ENCODE data around the gene GSE1. TPM values are rescaled to one million over a fixed set of nuclear protein-coding genes. Genes with fewer than 3 reads are reported as not detected.

GSE1 gene
- total and polyA plus RNA-seq, 5 donors from 2014 or later, result 0.38 to 17.1 (median 0.55) TPM

DNA sequence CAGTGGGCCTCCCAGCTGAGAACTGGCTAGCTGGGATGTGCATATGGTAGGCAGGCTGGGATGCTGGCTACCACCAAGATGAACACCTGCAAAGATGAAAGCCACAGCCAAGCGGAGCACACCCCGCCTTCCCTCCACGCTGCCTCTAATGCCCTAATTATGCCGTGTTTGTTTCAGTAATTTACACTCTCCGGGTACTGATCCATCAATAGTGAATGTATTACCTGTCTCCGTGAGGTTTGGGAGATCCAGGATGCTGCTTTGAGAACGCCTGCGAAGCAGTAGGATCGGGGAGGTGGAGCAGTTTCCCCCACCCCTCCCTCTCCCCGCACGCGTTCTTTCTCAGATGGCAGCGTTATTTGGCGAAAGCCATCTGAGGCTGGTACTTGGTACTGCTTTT lies 28.9 kb upstream of the GSE1 start:
- Histone ChIP-seq H3K27me3 (ENCODE audit: control insufficient read depth, insufficient read depth, low read length) (no peaks in the 10 kb centered on the region), H3K9me3 (ENCODE audit: control insufficient read depth in 2 of 2, low read length in 2 of 2) (no peaks in the 10 kb centered on the region), H3K4me1 (ENCODE audit: control insufficient read depth, insufficient read depth, low read length, poor library complexity, severe bottlenecking) (no peaks in the 10 kb centered on the region), H3K27ac (ENCODE audit: insufficient read depth, low read length, poor library complexity, severe bottlenecking) (no peak overlapping the region), H3K4me3 (ENCODE audit: low read depth, low read length) (no peak overlapping the region), H3K36me3 (ENCODE audit: control insufficient read depth, insufficient read depth, low read length) (no peaks in the 10 kb centered on the region)
- peaks cover 5% of the 10 kb centered on the region for H3K36me3 Mint-ChIP-seq
- no peak overlapping the region for H3K4me3 Mint-ChIP-seq
- ATAC-seq (ENCODE audit: low read depth in 2 of 2), result no peak
- no peak for DNase-seq
- no peak overlapping the region for H3K27ac Mint-ChIP-seq
- peaks cover 0 to 4% (median 2%) of the 10 kb centered on the region in 4 donors for H3K4me1 Mint-ChIP-seq
- H3K27me3 Mint-ChIP-seq, result no peaks in the 10 kb centered on the region
- H3K9me3 Mint-ChIP-seq, result no peaks in the 10 kb centered on the region

DNA sequence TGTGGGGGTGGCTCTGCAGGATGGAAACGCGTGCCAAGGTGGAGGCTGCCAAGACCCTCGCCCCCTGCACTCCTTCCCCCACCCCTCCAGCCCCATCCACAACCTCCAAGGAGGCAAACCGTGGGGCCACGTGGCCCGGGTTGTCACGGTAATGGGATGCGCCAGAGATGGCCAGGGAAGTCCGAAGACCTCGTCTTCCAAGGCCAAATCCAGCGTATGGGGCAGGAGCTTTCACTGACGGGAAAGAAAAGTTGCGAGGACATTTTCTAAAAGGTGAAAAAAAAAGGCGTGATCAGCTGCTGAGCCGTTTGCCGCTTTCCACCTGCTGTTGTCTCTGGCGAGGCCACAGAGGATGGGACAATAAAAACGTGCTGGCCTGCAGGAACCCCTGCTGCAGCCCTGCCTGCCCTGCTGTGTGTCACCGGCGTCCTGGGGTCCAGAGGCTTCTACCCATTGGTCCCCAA lies 28.3 kb upstream of the GSE1 start:
- ATAC-seq (ENCODE audit: low read depth in 2 of 2), result no peak
- no peaks in the 10 kb centered on the region for H3K4me1 ChIP-seq (ENCODE audit: control insufficient read depth, insufficient read depth, low read length, poor library complexity, severe bottlenecking)
- H3K27me3 Mint-ChIP-seq, result no peaks in the 10 kb centered on the region
- no peak overlapping the region for H3K27ac Mint-ChIP-seq
- H3K4me3 Mint-ChIP-seq, result no peak overlapping the region
- no peak overlapping the region for H3K27ac ChIP-seq (ENCODE audit: insufficient read depth, low read length, poor library complexity, severe bottlenecking)
- H3K4me3 ChIP-seq (ENCODE audit: low read depth, low read length), result no peak overlapping the region
- H3K4me1 Mint-ChIP-seq, result peaks cover 0 to 4% (median 2%) of the 10 kb centered on the region in 4 donors
- peaks cover 3% of the 10 kb centered on the region for H3K36me3 Mint-ChIP-seq
- no peaks in the 10 kb centered on the region for H3K9me3 ChIP-seq (ENCODE audit: control insufficient read depth in 2 of 2, low read length in 2 of 2)
- DNase-seq, result no peak
- H3K36me3 ChIP-seq (ENCODE audit: control insufficient read depth, insufficient read depth, low read length), result no peaks in the 10 kb centered on the region
- no peaks in the 10 kb centered on the region for H3K9me3 Mint-ChIP-seq
- no peaks in the 10 kb centered on the region for H3K27me3 ChIP-seq (ENCODE audit: control insufficient read depth, insufficient read depth, low read length)

- ATAC-seq (ENCODE audit: low read depth in 2 of 2) (no peak), DNase-seq (no peak)
- H3K36me3 Mint-ChIP-seq, result no peaks in the 10 kb centered on the region
- Histone ChIP-seq H3K4me3 (ENCODE audit: low read depth, low read length) (no peak overlapping the region), H3K4me1 (ENCODE audit: control insufficient read depth, insufficient read depth, low read length, poor library complexity, severe bottlenecking) (no peaks in the 10 kb centered on the region), H3K9me3 (ENCODE audit: control insufficient read depth in 2 of 2, low read length in 2 of 2) (no peaks in the 10 kb centered on the region), H3K27ac (ENCODE audit: insufficient read depth, low read length, poor library complexity, severe bottlenecking) (no peak overlapping the region), H3K27me3 (ENCODE audit: control insufficient read depth, insufficient read depth, low read length) (no peaks in the 10 kb centered on the region), H3K36me3 (ENCODE audit: control insufficient read depth, insufficient read depth, low read length) (no peaks in the 10 kb centered on the region)
- H3K27ac Mint-ChIP-seq, result no peak overlapping the region
- H3K27me3 Mint-ChIP-seq, result no peaks in the 10 kb centered on the region
- H3K4me1 Mint-ChIP-seq, result peaks cover 0 to 4% (median 2%) of the 10 kb centered on the region in 4 donors
- H3K9me3 Mint-ChIP-seq, result no peaks in the 10 kb centered on the region
- H3K4me3 Mint-ChIP-seq, result no peak overlapping the region
These were observed 27.4 kb upstream of the GSE1 start for GRCh38 chr16:85585711-85586110.

DNA sequence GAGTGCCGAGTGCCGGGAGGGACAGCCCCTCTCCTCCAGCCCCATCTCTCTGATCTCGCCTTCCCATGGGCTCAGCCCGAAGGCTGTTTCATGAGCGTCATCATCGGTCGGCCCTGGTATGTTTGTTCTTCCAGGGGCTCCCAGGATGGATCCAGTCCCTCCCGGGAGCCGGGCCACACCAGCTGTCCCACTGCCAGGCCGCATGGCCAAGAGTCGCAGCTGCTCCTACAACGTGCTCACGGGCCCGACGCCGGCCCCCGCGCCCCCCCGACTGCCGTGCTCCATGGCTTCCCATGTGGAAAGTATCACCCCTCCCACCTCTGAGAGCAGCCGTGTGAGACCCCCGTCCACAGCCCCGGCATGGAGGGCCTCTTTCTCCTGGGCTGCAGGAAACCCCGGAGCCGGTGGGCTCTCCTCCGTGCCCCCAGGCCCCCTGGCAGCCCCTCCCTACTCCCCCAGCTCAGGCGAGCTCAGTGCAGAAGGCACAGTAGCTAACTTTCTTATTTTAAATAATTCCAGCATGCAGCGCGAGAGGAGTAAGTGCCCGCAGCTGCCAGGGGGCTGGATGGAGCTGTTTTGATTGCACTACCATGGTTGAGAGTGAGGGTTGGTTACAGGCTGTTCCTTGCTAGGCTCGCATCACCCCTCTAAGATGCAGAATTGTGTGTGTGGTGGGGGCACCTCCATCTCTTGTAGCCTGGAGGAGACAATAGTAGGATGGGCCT lies 26.6 kb upstream of the GSE1 start:
- no peak for DNase-seq
- H3K36me3 Mint-ChIP-seq, result no peaks in the 10 kb centered on the region
- no peak overlapping the region for H3K4me3 Mint-ChIP-seq
- H3K27ac Mint-ChIP-seq, result no peak overlapping the region
- H3K9me3 Mint-ChIP-seq, result no peaks in the 10 kb centered on the region
- ATAC-seq (ENCODE audit: low read depth in 2 of 2), result no peak
- Histone ChIP-seq H3K36me3 (ENCODE audit: control insufficient read depth, insufficient read depth, low read length) (no peaks in the 10 kb centered on the region), H3K9me3 (ENCODE audit: control insufficient read depth in 2 of 2, low read length in 2 of 2) (no peaks in the 10 kb centered on the region), H3K27ac (ENCODE audit: insufficient read depth, low read length, poor library complexity, severe bottlenecking) (no peak overlapping the region), H3K4me1 (ENCODE audit: control insufficient read depth, insufficient read depth, low read length, poor library complexity, severe bottlenecking) (no peaks in the 10 kb centered on the region), H3K27me3 (ENCODE audit: control insufficient read depth, insufficient read depth, low read length) (no peaks in the 10 kb centered on the region), H3K4me3 (ENCODE audit: low read depth, low read length) (no peak overlapping the region)
- peaks cover 0 to 4% (median 2%) of the 10 kb centered on the region in 4 donors for H3K4me1 Mint-ChIP-seq
- no peaks in the 10 kb centered on the region for H3K27me3 Mint-ChIP-seq

DNA sequence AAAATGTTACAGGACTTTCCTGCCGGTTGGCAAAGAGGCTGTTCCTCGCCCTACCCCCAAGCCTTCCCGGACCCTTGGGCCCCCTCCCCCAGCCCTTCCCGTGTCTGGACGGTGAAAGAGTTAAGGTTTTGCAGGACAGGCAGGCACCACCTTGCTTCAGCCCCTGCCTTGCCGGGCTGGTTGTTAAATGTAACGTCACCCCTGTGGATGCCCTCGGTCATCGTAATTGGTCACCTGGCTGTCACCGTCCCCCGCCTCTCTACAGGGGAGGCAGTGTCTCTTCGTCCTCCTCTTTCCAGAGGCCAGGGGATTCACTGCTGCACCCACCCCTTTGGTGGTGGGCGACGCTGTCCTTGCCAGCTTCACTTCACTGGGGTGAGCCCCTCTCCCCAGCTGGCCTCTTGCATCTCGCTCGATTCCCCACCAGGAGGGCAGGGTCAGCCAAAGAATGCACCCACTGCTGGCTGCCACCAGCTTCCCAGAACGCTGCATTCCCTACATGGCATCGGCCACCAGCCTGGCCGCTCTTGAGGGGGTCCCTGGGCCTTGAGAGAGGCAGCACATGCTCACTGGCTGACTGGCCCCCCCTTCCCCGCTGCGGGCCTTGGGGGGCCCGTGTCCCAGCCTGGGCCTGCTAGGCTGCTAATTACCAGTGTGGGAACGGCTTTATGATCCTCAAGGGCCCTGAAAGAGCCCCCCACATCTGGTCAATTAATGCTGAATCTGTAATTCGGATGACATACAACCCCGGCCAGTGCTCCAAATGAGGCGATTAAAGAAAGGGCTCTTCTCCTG lies 25.2 kb upstream of the GSE1 start:
- Mint-ChIP-seq H3K27ac (no peak overlapping the region), H3K9me3 (no peaks in the 10 kb centered on the region), H3K36me3 (no peaks in the 10 kb centered on the region), H3K4me3 (no peak overlapping the region), H3K4me1 (peaks cover 0 to 6% (median 2%) of the 10 kb centered on the region in 4 donors), H3K27me3 (no peaks in the 10 kb centered on the region)
- H3K4me3 ChIP-seq (ENCODE audit: low read depth, low read length), result no peak overlapping the region
- no peaks in the 10 kb centered on the region for H3K9me3 ChIP-seq (ENCODE audit: control insufficient read depth in 2 of 2, low read length in 2 of 2)
- no peaks in the 10 kb centered on the region for H3K4me1 ChIP-seq (ENCODE audit: control insufficient read depth, insufficient read depth, low read length, poor library complexity, severe bottlenecking)
- no peak for ATAC-seq (ENCODE audit: low read depth in 2 of 2)
- no peak for DNase-seq
- H3K36me3 ChIP-seq (ENCODE audit: control insufficient read depth, insufficient read depth, low read length), result no peaks in the 10 kb centered on the region
- H3K27ac ChIP-seq (ENCODE audit: insufficient read depth, low read length, poor library complexity, severe bottlenecking), result no peak overlapping the region
- H3K27me3 ChIP-seq (ENCODE audit: control insufficient read depth, insufficient read depth, low read length), result no peaks in the 10 kb centered on the region

GRCh38 chr16:85588562-85589503 lies 24.3 kb upstream of the GSE1 start:
- DNase-seq, result no peak
- no peak overlapping the region for H3K27ac Mint-ChIP-seq

GRCh38 chr16:85589688-85590505 lies 23.2 kb upstream of the GSE1 start:
- no peak overlapping the region for H3K4me3 Mint-ChIP-seq
- peaks cover 0 to 2% (median 0%) of the 10 kb centered on the region in 4 donors for H3K4me1 Mint-ChIP-seq
- Histone ChIP-seq H3K27me3 (ENCODE audit: control insufficient read depth, insufficient read depth, low read length) (no peaks in the 10 kb centered on the region), H3K4me1 (ENCODE audit: control insufficient read depth, insufficient read depth, low read length, poor library complexity, severe bottlenecking) (no peaks in the 10 kb centered on the region), H3K4me3 (ENCODE audit: low read depth, low read length) (no peak overlapping the region), H3K36me3 (ENCODE audit: control insufficient read depth, insufficient read depth, low read length) (no peaks in the 10 kb centered on the region), H3K9me3 (ENCODE audit: control insufficient read depth in 2 of 2, low read length in 2 of 2) (no peaks in the 10 kb centered on the region), H3K27ac (ENCODE audit: insufficient read depth, low read length, poor library complexity, severe bottlenecking) (no peak overlapping the region)
- DNase-seq (no peak), ATAC-seq (ENCODE audit: low read depth in 2 of 2) (no peak)
- H3K27me3 Mint-ChIP-seq, result no peaks in the 10 kb centered on the region
- H3K36me3 Mint-ChIP-seq, result peaks cover 3% of the 10 kb centered on the region
- no peaks in the 10 kb centered on the region for H3K9me3 Mint-ChIP-seq
- H3K27ac Mint-ChIP-seq, result no peak overlapping the region

More at GRCh38 chr16:85588562-85589503, 24.3 kb upstream of the GSE1 start:
- Histone ChIP-seq H3K27ac (ENCODE audit: insufficient read depth, low read length, poor library complexity, severe bottlenecking) (no peak overlapping the region), H3K4me3 (ENCODE audit: low read depth, low read length) (no peak overlapping the region), H3K9me3 (ENCODE audit: control insufficient read depth in 2 of 2, low read length in 2 of 2) (no peaks in the 10 kb centered on the region), H3K36me3 (ENCODE audit: control insufficient read depth, insufficient read depth, low read length) (no peaks in the 10 kb centered on the region), H3K4me1 (ENCODE audit: control insufficient read depth, insufficient read depth, low read length, poor library complexity, severe bottlenecking) (no peaks in the 10 kb centered on the region), H3K27me3 (ENCODE audit: control insufficient read depth, insufficient read depth, low read length) (no peaks in the 10 kb centered on the region)
- Mint-ChIP-seq H3K9me3 (no peaks in the 10 kb centered on the region), H3K36me3 (no peaks in the 10 kb centered on the region), H3K27me3 (no peaks in the 10 kb centered on the region), H3K4me1 (peaks cover 0 to 4% (median 1%) of the 10 kb centered on the region in 4 donors), H3K4me3 (no peak overlapping the region)
- no peak for ATAC-seq (ENCODE audit: low read depth in 2 of 2)

All from CD4-positive, CD25-positive, alpha-beta regulatory T cell (primary cell).